ENCODE measurements around the gene GRIK1.

DNA sequence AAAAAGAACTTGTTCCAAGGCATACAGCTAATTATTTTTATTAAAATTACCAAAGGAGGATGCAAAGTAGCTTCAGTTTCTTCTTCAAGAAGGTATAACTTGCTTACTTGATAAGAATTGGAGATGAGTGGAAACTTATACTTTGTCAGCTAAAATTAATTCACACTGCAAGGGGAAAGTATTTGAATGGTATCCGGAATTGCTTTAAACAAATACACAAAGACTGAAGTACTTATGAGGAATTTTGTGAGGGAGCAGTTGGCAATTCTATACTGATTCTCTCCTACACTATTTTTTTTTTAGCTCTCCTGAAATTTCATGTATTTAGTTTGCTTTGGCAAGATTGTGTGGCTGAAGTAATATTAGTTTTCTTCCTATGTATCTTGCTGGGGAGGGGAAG, 39.2 kb upstream of the GRIK1 start:
- no peak for TF ChIP-seq POLR2A (IDR thresholded peaks at IDR 0.05)
- TF ChIP-seq, protein P1, sequence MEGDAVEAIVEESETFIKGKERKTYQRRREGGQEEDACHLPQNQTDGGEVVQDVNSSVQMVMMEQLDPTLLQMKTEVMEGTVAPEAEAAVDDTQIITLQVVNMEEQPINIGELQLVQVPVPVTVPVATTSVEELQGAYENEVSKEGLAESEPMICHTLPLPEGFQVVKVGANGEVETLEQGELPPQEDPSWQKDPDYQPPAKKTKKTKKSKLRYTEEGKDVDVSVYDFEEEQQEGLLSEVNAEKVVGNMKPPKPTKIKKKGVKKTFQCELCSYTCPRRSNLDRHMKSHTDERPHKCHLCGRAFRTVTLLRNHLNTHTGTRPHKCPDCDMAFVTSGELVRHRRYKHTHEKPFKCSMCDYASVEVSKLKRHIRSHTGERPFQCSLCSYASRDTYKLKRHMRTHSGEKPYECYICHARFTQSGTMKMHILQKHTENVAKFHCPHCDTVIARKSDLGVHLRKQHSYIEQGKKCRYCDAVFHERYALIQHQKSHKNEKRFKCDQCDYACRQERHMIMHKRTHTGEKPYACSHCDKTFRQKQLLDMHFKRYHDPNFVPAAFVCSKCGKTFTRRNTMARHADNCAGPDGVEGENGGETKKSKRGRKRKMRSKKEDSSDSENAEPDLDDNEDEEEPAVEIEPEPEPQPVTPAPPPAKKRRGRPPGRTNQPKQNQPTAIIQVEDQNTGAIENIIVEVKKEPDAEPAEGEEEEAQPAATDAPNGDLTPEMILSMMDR (IDR thresholded peaks at IDR 0.05): no peak

Data from tibial nerve (tissue), 3 donors.